Endothelial cell of umbilical vein (primary cell): ENCODE data around the gene STK38. TPM values are rescaled to one million over a fixed set of nuclear protein-coding genes. Genes with fewer than 3 reads are reported as not detected.

ENCODE experiments used
- BruUV-seq: library from RNA; stranded (reverse); fragments of 400-500 nt; replicated peaks from 2 replicates; lab custom pipeline; 2021; lab: Mats Ljungman, UMichigan
- CTCF ChIA-PET: fragments of 300-600, 350-600 bp; sonication (Branson Sonifier 250); formaldehyde crosslinking; loops from one replicate; lab custom pipeline; 2021; ENCODE audit warnings: antibody characterized with exemption, inconsistent platforms; lab: Charles Lee
- POLR2A ChIA-PET: fragments of 300-600, 350-600 bp; sonication (Branson Sonifier 250); formaldehyde crosslinking; loops from one replicate; lab custom pipeline; 2021; ENCODE audit warnings: antibody characterized with exemption, inconsistent platforms; lab: Charles Lee
- DNase-seq: peaks from one replicate; pipeline ENCODE4 v3.0.0-alpha.2; 2011; ENCODE audit warnings: low read depth, low spot score
- FAIRE-seq: peaks from 2 replicates; lab custom pipeline; 2011; peaks lifted over from hg19 to GRCh38; lab: Jason Lieb, UNC
- H2AFZ ChIP-seq: 2 replicates; pipeline ENCODE4 v1.6.0; 2012; ENCODE audit warnings: low read depth, low read length, control low read depth, inconsistent platforms
- H3K27ac ChIP-seq: 2 replicates; pipeline ENCODE4 v1.5.1; 2011; ENCODE audit warnings: low read depth, mild to moderate bottlenecking, control low read depth, low read length, moderate library complexity; ENCODE audit not compliant: insufficient read depth
- H3K27me3 ChIP-seq, 2 experiments: 2 replicates each; pipeline versions ENCODE4 v1.6.0 to v1.6.1; 2011; ENCODE audit warnings: low read length in 2 of 2, mixed read lengths in 1 of 2; ENCODE audit not compliant: control insufficient read depth in 2 of 2, insufficient read depth in 2 of 2
- H3K36me3 ChIP-seq, 2 experiments: 2 replicates in 1 of 2; 3 replicates in 1 of 2; pipeline ENCODE4 v1.5.1; 2011; ENCODE audit warnings: low read length in 2 of 2, mild to moderate bottlenecking in 1 of 2, moderate library complexity in 1 of 2; ENCODE audit not compliant: control insufficient read depth in 2 of 2, insufficient read depth in 2 of 2; ENCODE audit errors: extremely low read depth in 1 of 2
- H3K4me1 ChIP-seq: 3 replicates; pipeline ENCODE4 v1.5.1; 2011; ENCODE audit warnings: mild to moderate bottlenecking, low read length; ENCODE audit not compliant: control insufficient read depth, insufficient read depth; ENCODE audit errors: extremely low read depth
- H3K4me2 ChIP-seq: 2 replicates; pipeline ENCODE4 v1.6.1; 2011; ENCODE audit warnings: low read length, control low read depth, mixed read lengths; ENCODE audit not compliant: insufficient read depth
- H3K4me3 ChIP-seq, 3 experiments: fragments of 200-600 bp in 1 of 3; sonication (generic), shearing (Covaris generic) in 1 of 3; replicated peaks in 1 of 3; 2 replicates each; pipeline ENCODE4 v1.5.1; 2011 to 2016; ENCODE audit warnings: control low read depth in 3 of 3, low read length in 3 of 3, mild to moderate bottlenecking in 2 of 3, inconsistent platforms in 1 of 3, low read depth in 1 of 3, moderate library complexity in 1 of 3; ENCODE audit not compliant: insufficient read depth in 1 of 3
- H3K79me2 ChIP-seq: 2 replicates; pipeline ENCODE4 v1.6.0; 2012; ENCODE audit warnings: low read length, inconsistent platforms; ENCODE audit not compliant: control insufficient read depth, insufficient read depth
- H3K9ac ChIP-seq: replicated peaks from 2 replicates; pipeline ENCODE3; 2011; ENCODE audit warnings: low read length, control low read depth; ENCODE audit not compliant: insufficient read depth; ENCODE audit errors: extremely low read depth
- H3K9me1 ChIP-seq: replicated peaks from 3 replicates; pipeline ENCODE4 v1.6.0; 2011; ENCODE audit warnings: mild to moderate bottlenecking, low read length; ENCODE audit not compliant: control insufficient read depth, insufficient read depth; ENCODE audit errors: extremely low read depth
- H3K9me3 ChIP-seq: replicated peaks from 2 replicates; pipeline ENCODE4 v1.5.1; 2012; ENCODE audit warnings: low read length, inconsistent platforms; ENCODE audit not compliant: control insufficient read depth, insufficient read depth
- H4K20me1 ChIP-seq: replicated peaks from 2 replicates; pipeline ENCODE3; 2011; ENCODE audit warnings: mild to moderate bottlenecking, low read length; ENCODE audit not compliant: control insufficient read depth, insufficient read depth; ENCODE audit errors: extremely low read depth
- CTCF ChIP-seq, 2 donors: IDR thresholded peaks; 1 replicate in 1 of 2; 2 replicates in 1 of 2; pipeline ENCODE4 v1.5.1; 2011; ENCODE audit warnings: low read length in 2 of 2, mild to moderate bottlenecking in 2 of 2, moderate library complexity in 2 of 2, control low read depth in 1 of 2, inconsistent platforms in 1 of 2, low read depth in 1 of 2; ENCODE audit not compliant: insufficient read depth in 1 of 2; ENCODE audit errors: extremely low read depth in 1 of 2
- GATA2 ChIP-seq: IDR thresholded peaks from 2 replicates; pipeline ENCODE4 v1.7.0; 2011; ENCODE audit warnings: low read depth, mild to moderate bottlenecking, moderate library complexity, mixed read lengths, low read length; ENCODE audit not compliant: insufficient read length, insufficient read depth
- JUN ChIP-seq: IDR thresholded peaks from 2 replicates; pipeline ENCODE4 v1.6.1; 2011; ENCODE audit warnings: borderline replicate concordance, low read depth; ENCODE audit not compliant: insufficient read length, insufficient read depth
- MYC ChIP-seq: IDR thresholded peaks from one replicate; pipeline ENCODE4 v1.6.1; 2011; ENCODE audit warnings: mild to moderate bottlenecking, low read depth, low read length
- POLR2AphosphoS5 ChIP-seq: IDR thresholded peaks from 2 replicates; pipeline ENCODE4 v1.6.1; 2012; ENCODE audit warnings: low read depth, mild to moderate bottlenecking, control low read depth, low read length, moderate library complexity; ENCODE audit not compliant: insufficient read depth
- dilution Hi-C: fragments of 300-500 bp; cut with MboI; formaldehyde crosslinking; loops from one replicate; pipeline ENCODE4 v1.15.0; 2019; ENCODE audit warnings: low sequenced_read_pairs; ENCODE audit not compliant: extremely low pct_ligation_motif_present
- intact Hi-C: fragments of 100-400 bp; cut with micrococcal nuclease; formaldehyde crosslinking; loops from one replicate; pipeline ENCODE4 v1.10.0; 2022
- polyA plus RNA-seq, 4 experiments: library from polyadenylated mRNA; depleted of rRNA in 3 of 4; stranded (reverse) in 3 of 4; unstranded in 1 of 4; fragments of >200 nt; gene quantifications; 2 replicates each; pipeline versions ENCODE4 v1.2.1 to v1.2.3, GENCODE V29; 2011 to 2012; ENCODE audit warnings: missing spikeins in 1 of 4
- total RNA-seq: library from RNA; stranded (reverse); gene quantifications from 2 replicates; pipeline ENCODE4 v1.2.3, GENCODE V29; 2021
- TF ChIP-seq, protein P1 (sequence below): IDR thresholded peaks from 2 replicates; pipeline ENCODE4 v1.6.1; 2011; ENCODE audit not compliant: insufficient read depth, insufficient read length

The STK38 gene
- total and polyA plus RNA-seq, 2 donors (not counting 3 experiments of a cell fraction or from before 2014, with no cell fraction given), result 10.1 to 30.3 TPM

GRCh38 chr6:36460916-36461315, 86.4 kb downstream of the STK38 start:
- no peak overlapping the region for H3K9ac ChIP-seq
- DNase-seq (no peak), FAIRE-seq (no peak)
- H4K20me1 ChIP-seq, result no peaks in the 10 kb centered on the region
- H3K27me3 ChIP-seq, result no peaks in the 10 kb centered on the region
- no TSS peak for BruUV-seq
- TF ChIP-seq CTCF (IDR thresholded peaks at IDR 0.05; ENCODE audit: extremely low read depth in 1 of 2, insufficient read depth in 1 of 2, low read depth in 1 of 2, low read length in 2 of 2) (no peak), GATA2 (no peak), POLR2AphosphoS5 (no peak), MYC (no peak), JUN (no peak)
- no peak overlapping the region for H2AFZ ChIP-seq
- H3K4me2 ChIP-seq, result no peak overlapping the region
- no peaks in the 10 kb centered on the region for H3K9me3 ChIP-seq
- peaks cover 70% of the 10 kb centered on the region for H3K79me2 ChIP-seq
- no peaks in the 10 kb centered on the region for H3K9me1 ChIP-seq
- dilution Hi-C loops (no loop called here), intact Hi-C loops (no loop called here)
- H3K4me3 ChIP-seq, result no peak overlapping the region
- H3K4me1 ChIP-seq, result peaks cover 14% of the 10 kb centered on the region
- ChIA-PET POLR2A (no interaction called here), CTCF (interaction anchor here (1.2 to 1.7 kb wide), 3 partner anchors 11 to 41 kb away, joined by 3 to 6 read pairs (median 4); no protein-coding TSS in a partner anchor)
- no peak overlapping the region for H3K27ac ChIP-seq
- H3K36me3 ChIP-seq, result no peaks in the 10 kb centered on the region

- BruUV-seq, result no TSS peak
- no peaks in the 10 kb centered on the region for H3K36me3 ChIP-seq
- no peak overlapping the region for H3K27ac ChIP-seq
- ChIA-PET POLR2A (no interaction called here), CTCF (interaction anchor here (1.0 to 1.4 kb wide), 3 partner anchors 10 to 120 kb away, joined by 3 to 12 read pairs (median 3); no protein-coding TSS in a partner anchor)
- DNase-seq (no peak), FAIRE-seq (no peak)
- TF ChIP-seq, protein P1, sequence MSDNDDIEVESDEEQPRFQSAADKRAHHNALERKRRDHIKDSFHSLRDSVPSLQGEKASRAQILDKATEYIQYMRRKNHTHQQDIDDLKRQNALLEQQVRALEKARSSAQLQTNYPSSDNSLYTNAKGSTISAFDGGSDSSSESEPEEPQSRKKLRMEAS, result no peak
- TF ChIP-seq JUN, result no peak
- TF ChIP-seq POLR2AphosphoS5, result no peak
- H3K9ac ChIP-seq, result no peak overlapping the region
- intact Hi-C loops, result no loop called here
- peaks cover 70% of the 10 kb centered on the region for H3K79me2 ChIP-seq
- H3K27me3 ChIP-seq, result no peaks in the 10 kb centered on the region
- H3K4me1 ChIP-seq, result peaks cover 14% of the 10 kb centered on the region
- no peak overlapping the region for H2AFZ ChIP-seq
- dilution Hi-C loops, result no loop called here
- no peaks in the 10 kb centered on the region for H3K9me1 ChIP-seq
- H3K9me3 ChIP-seq, result no peaks in the 10 kb centered on the region
- no peaks in the 10 kb centered on the region for H4K20me1 ChIP-seq
- no peak overlapping the region for H3K4me2 ChIP-seq
- H3K4me3 ChIP-seq, result no peak overlapping the region
Measured at GRCh38 chr6:36459501-36459900, 87.8 kb downstream of the STK38 start.
